Ovary (tissue), 3 donors: Measurements from ENCODE around the gene RBM47.

ENCODE experiments used
- CTCF ChIP-seq, 3 donors: fragments of 450-650 bp in 2 of 3; fragments of 200-600 bp in 1 of 3; IDR thresholded peaks; one replicate each; pipeline versions ENCODE4 v1.5.1 to v1.8.0; 2016 to 2022; ENCODE audit warnings: antibody characterized with exemption in 3 of 3, mild to moderate bottlenecking in 1 of 3
- POLR2A ChIP-seq: fragments of 450-650 bp; IDR thresholded peaks from one replicate; pipeline ENCODE4 v1.6.1; 2017; ENCODE audit warnings: antibody characterized with exemption, mild to moderate bottlenecking, moderate library complexity
- donor health status: DM: no; HTN: no; CAD: no.

- TF ChIP-seq POLR2A: no peak
- no peak for TF ChIP-seq CTCF (IDR thresholded peaks at IDR 0.05)
Measured at GRCh38 chr4:40466789-40467188, 162.9 kb downstream of the RBM47 start.
